Measurements from ENCODE around the gene BCL2L11. TPM values are rescaled to one million over a fixed set of nuclear protein-coding genes. Genes with fewer than 3 reads are reported as not detected.

BCL2L11 gene
- polyA plus RNA-seq, 1 experiment: 4.2 TPM

GRCh38 chr2:111094691-111095090, 26.0 kb upstream of the BCL2L11 start:
- no peak overlapping the region for H3K4me3 ChIP-seq (ENCODE audit: low read depth, low read length)
- TF ChIP-seq CTCF (IDR thresholded peaks at IDR 0.05; ENCODE audit: low read depth, low read length): no peak
- ChIA-PET POLR2A (no interaction called here), CTCF (no interaction called here)
- H3K27ac ChIP-seq (ENCODE audit: low read depth, low read length): no peak overlapping the region
- H3K9me3 ChIP-seq (ENCODE audit: control insufficient read depth, insufficient read depth, low read length): no peaks in the 10 kb centered on the region
- no peak for DNase-seq (ENCODE audit: low read depth, low spot score)
- peaks cover 31% of the 10 kb centered on the region for H3K27me3 ChIP-seq (ENCODE audit: control insufficient read depth, insufficient read depth, low read length)

GRCh38 chr2:111095434-111095833, 25.3 kb upstream of the BCL2L11 start:
- peaks cover 32% of the 10 kb centered on the region for H3K27me3 ChIP-seq (ENCODE audit: control insufficient read depth, insufficient read depth, low read length)
- H3K4me3 ChIP-seq (ENCODE audit: low read depth, low read length): no peak overlapping the region
- H3K27ac ChIP-seq (ENCODE audit: low read depth, low read length): no peak overlapping the region
- no peak for DNase-seq (ENCODE audit: low read depth, low spot score)
- no peak for TF ChIP-seq CTCF (IDR thresholded peaks at IDR 0.05; ENCODE audit: low read depth, low read length)
- ChIA-PET CTCF (interaction anchor here (0.7 kb wide), 1 partner anchor 201 kb away, joined by 6 read pairs; no protein-coding TSS in a partner anchor), POLR2A (no interaction called here)
- H3K9me3 ChIP-seq (ENCODE audit: control insufficient read depth, insufficient read depth, low read length): no peaks in the 10 kb centered on the region

DNA sequence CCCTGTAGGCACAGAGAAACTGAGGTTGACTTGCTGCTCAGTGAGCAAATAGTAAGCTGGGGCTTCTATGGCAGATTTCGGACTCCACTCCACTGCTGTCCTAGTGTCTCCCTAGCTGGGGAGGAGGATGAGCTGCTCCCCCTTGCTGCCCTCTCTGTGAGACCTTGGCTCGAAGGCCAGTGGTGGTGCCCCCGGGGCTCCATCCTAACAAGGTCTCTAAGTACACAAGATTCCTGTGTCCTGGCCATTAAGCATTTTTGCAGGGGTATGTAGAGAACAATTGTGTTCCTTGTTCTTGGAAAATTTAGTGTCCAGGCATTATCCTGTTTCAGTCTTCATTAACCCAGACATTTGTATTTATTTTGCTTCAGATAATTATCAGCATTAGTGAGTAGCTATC, 21.3 kb upstream of the BCL2L11 start:
- no peak overlapping the region for H3K27ac ChIP-seq (ENCODE audit: low read depth, low read length)
- no peak for TF ChIP-seq CTCF (IDR thresholded peaks at IDR 0.05; ENCODE audit: low read depth, low read length)
- no peaks in the 10 kb centered on the region for H3K9me3 ChIP-seq (ENCODE audit: control insufficient read depth, insufficient read depth, low read length)
- CTCF ChIA-PET: interaction anchor here (1.2 kb wide), 1 partner anchor 17 kb away, joined by 3 read pairs; no protein-coding TSS in a partner anchor
- DNase-seq (ENCODE audit: low read depth, low spot score): no peak
- H3K4me3 ChIP-seq (ENCODE audit: low read depth, low read length): no peak overlapping the region
- H3K27me3 ChIP-seq (ENCODE audit: control insufficient read depth, insufficient read depth, low read length): peaks cover 26% of the 10 kb centered on the region
- POLR2A ChIA-PET: no interaction called here

GRCh38 chr2:111100087-111100764, 20.5 kb upstream of the BCL2L11 start:
- peaks cover 24% of the 10 kb centered on the region for H3K27me3 ChIP-seq (ENCODE audit: control insufficient read depth, insufficient read depth, low read length)
- no peak overlapping the region for H3K27ac ChIP-seq (ENCODE audit: low read depth, low read length)
- no peaks in the 10 kb centered on the region for H3K9me3 ChIP-seq (ENCODE audit: control insufficient read depth, insufficient read depth, low read length)
- POLR2A ChIA-PET: no interaction called here
- CTCF ChIA-PET: interaction anchor here (1.2 kb wide), 1 partner anchor 17 kb away, joined by 3 read pairs; no protein-coding TSS in a partner anchor
- no peak for DNase-seq (ENCODE audit: low read depth, low spot score)
- no peak for TF ChIP-seq CTCF (IDR thresholded peaks at IDR 0.05; ENCODE audit: low read depth, low read length)
- no peak overlapping the region for H3K4me3 ChIP-seq (ENCODE audit: low read depth, low read length)

- POLR2A ChIA-PET: no interaction called here
- DNase-seq (ENCODE audit: low read depth, low spot score): no peak
- H3K27me3 ChIP-seq (ENCODE audit: control insufficient read depth, insufficient read depth, low read length): peaks cover 22% of the 10 kb centered on the region
- H3K9me3 ChIP-seq (ENCODE audit: control insufficient read depth, insufficient read depth, low read length): no peaks in the 10 kb centered on the region
- TF ChIP-seq CTCF (IDR thresholded peaks at IDR 0.05; ENCODE audit: low read depth, low read length): no peak
- no peak overlapping the region for H3K27ac ChIP-seq (ENCODE audit: low read depth, low read length)
- CTCF ChIA-PET: interaction anchor here (1.2 kb wide), 1 partner anchor 16 kb away, joined by 3 read pairs; no protein-coding TSS in a partner anchor
- H3K4me3 ChIP-seq (ENCODE audit: low read depth, low read length): no peak overlapping the region
These were observed 19.9 kb upstream of the BCL2L11 start for GRCh38 chr2:111100765-111101162.
